ENCODE data around the gene KRT36.

GRCh38 chr17:41444186-41444585, 45.5 kb downstream of the KRT36 start:
- TF ChIP-seq EP300 (IDR thresholded peaks at IDR 0.05) (no peak), CTCF (IDR thresholded peaks at IDR 0.05) (no peak), POLR2A (IDR thresholded peaks at IDR 0.05) (no peak)
